Retinal pigment epithelial cell (primary cell): ENCODE results near the gene MAP7D2.

Experiments used
- DNase-seq: peaks from one replicate; pipeline ENCODE4 v3.0.0-alpha.2; 2010; ENCODE audit warnings: low read depth
- H3K4me3 ChIP-seq: 2 replicates; pipeline ENCODE4 v1.5.1; 2011; ENCODE audit warnings: mild to moderate bottlenecking, low read length, control low read depth, moderate library complexity
- CTCF ChIP-seq: conservative IDR thresholded peaks from 2 replicates; pipeline ENCODE4 v1.5.1; 2011; ENCODE audit warnings: low read depth, low read length, control low read depth, inconsistent platforms

MAP7D2 gene

GRCh38 chrX:19958552-19959486, 157.9 kb downstream of the MAP7D2 start:
- TF ChIP-seq CTCF = no peak
- no peak for DNase-seq
- H3K4me3 ChIP-seq = no peak overlapping the region

GRCh38 chrX:19956923-19957322, 159.8 kb downstream of the MAP7D2 start:
- no peak overlapping the region for H3K4me3 ChIP-seq
- TF ChIP-seq CTCF = no peak
- DNase-seq = no peak
